ENCODE data around the gene IL37.

Gene IL37

DNA sequence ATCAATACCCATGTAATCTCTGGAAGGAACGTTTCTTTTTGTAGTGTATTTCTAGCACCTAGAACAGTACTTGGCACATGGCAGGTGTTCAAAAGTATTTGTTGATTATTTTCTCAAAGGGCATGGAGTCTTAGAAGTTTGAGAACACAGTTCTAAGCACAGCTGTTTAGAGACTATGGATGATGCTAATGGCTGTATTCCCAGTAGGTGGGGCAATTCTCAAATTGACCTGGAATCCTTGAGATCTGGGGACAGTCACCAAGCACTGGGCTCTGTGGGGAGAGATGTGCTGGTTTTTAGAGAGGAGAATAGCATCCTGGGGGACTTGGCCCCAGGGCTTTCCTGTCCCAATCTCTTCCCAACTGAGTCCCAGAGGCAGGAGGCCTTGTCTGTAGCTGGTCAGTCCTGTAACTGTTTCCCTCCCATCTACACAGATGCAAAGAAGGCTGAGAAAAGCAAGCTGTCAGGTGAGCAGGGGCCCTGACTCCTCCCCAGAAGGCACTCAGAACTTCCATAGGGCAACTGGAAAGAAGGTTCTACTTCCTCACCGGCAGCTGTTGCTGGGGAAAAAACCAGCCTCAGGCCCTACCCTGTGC, 49.4 kb downstream of the IL37 start:
- DNase-seq (ENCODE audit: low read depth): no peak

DNA sequence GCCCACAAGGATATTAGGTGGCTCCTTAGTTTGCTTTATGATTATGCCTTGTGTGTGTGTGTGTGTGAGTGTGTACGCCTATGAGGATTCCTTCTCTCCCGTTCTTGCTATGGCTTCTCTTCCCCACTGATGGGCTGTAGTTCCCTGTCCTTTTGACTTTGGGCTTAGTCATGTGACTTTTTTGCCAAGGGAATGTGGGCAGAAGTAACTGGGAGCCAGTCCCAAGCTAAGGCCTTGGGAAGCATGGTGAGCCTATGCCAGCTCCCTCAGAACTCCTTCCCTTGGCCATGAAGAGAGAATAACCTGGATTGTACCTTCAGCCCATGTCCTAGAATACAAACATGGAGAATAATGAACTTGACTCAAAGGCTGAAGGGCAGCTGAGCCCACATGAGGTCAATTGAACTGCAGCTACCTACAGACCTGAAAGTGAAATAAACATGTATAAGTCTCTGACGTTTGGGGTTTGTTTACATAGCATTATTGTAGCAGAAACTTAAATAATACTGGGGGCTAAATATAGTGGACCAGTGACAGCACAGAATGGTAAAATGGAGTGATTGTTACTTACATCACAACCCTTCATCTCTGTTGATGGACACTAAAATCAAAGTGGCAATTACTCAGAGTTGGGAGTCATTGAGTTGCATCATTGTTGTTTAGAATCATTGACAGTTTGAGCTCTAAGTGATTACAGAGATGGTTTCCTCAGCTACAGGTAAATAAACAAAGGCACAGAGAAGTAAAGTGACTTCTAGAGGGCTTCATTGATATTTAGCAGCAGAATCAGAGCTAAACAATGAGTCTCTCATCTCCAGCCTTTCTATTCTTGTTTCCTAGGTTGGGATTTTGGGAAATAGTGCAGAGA, 51.6 kb downstream of the IL37 start:
- no peak for DNase-seq (ENCODE audit: low read depth)

DNA sequence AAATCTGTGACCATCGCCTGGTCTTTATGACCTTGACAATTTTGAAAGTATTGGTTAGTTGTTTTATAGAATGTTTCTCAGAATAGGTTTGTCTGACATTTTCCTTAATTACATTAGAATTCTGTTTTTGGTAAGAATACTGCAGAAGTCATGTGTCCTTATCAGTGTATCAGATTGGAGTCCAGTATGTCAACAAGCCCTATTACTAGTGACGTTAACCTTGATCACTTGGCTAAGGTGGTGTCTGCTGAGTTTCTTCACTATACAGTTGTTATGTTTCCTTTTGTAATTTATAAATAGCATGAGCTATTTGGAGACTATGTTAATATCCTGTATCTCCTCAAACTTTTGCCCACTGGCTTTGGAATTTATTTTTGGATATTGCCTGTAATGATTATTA, 56.1 kb downstream of the IL37 start:
- DNase-seq (ENCODE audit: low read depth): no peak
